Loucy (cell line): ENCODE results near the gene B2M.

Experiments
- CTCF ChIP-seq: fragments of 200-600 bp; sonication (generic); conservative IDR thresholded peaks from 2 replicates; pipeline ENCODE4 v1.5.1; 2014; ENCODE audit warnings: mild to moderate bottlenecking, antibody characterized with exemption, low read length
- EZH2phosphoT487 ChIP-seq: fragments of 200-600 bp; IDR thresholded peaks from 2 replicates; pipeline ENCODE4 v1.6.1; 2018; ENCODE audit warnings: antibody characterized with exemption, mild to moderate bottlenecking, moderate library complexity, borderline replicate concordance

GRCh38 chr15:44706401-44706800 lies 4.9 kb upstream of the B2M start:
- TF ChIP-seq CTCF, result no peak
- no peak for TF ChIP-seq EZH2phosphoT487
